HEK293 (cell line): ENCODE data around the gene SETD2.

Experiments used
- ELK4 ChIP-seq: IDR thresholded peaks from 2 replicates; pipeline ENCODE4 v1.6.1; 2011; ENCODE audit warnings: mild to moderate bottlenecking, low read depth, low read length, borderline replicate concordance
- GLIS1 ChIP-seq: fragments of 450-650 bp; formaldehyde crosslinking; IDR thresholded peaks from 2 replicates; pipeline ENCODE4 v1.5.1; 2016; ENCODE audit warnings: missing biosample characterization, missing genetic modification characterization
- IKZF3 ChIP-seq: fragments of 450-650 bp; IDR thresholded peaks from 2 replicates; pipeline ENCODE4 v1.5.0; 2018; ENCODE audit warnings: missing biosample characterization, mild to moderate bottlenecking, missing genetic modification characterization, moderate library complexity
- KLF7 ChIP-seq: fragments of 450-650 bp; formaldehyde crosslinking; IDR thresholded peaks from 2 replicates; pipeline ENCODE4 v1.5.1; 2016; ENCODE audit warnings: missing biosample characterization, missing genetic modification characterization, borderline replicate concordance
- OVOL3 ChIP-seq: fragments of 450-650 bp; formaldehyde crosslinking; IDR thresholded peaks from 2 replicates; pipeline ENCODE4 v1.5.1; 2016; ENCODE audit warnings: missing biosample characterization, missing genetic modification characterization
- SCRT2 ChIP-seq: fragments of 450-650 bp; formaldehyde crosslinking; IDR thresholded peaks from 2 replicates; pipeline ENCODE4 v1.5.1; 2016; ENCODE audit warnings: missing biosample characterization, missing genetic modification characterization
- SP3 ChIP-seq: fragments of 450-650 bp; formaldehyde crosslinking; IDR thresholded peaks from 2 replicates; pipeline ENCODE4 v1.5.1; 2016; ENCODE audit warnings: missing biosample characterization, missing genetic modification characterization
- SP7 ChIP-seq: fragments of 450-650 bp; formaldehyde crosslinking; IDR thresholded peaks from 2 replicates; pipeline ENCODE4 v1.5.1; 2016; ENCODE audit warnings: missing biosample characterization, missing genetic modification characterization
- YY1 ChIP-seq: fragments of 450-650 bp; formaldehyde crosslinking; IDR thresholded peaks from 2 replicates; pipeline ENCODE4 v1.5.1; 2018; ENCODE audit warnings: missing biosample characterization, missing genetic modification characterization
- YY2 ChIP-seq: fragments of 450-650 bp; formaldehyde crosslinking; IDR thresholded peaks from 2 replicates; pipeline ENCODE4 v1.5.1; 2016; ENCODE audit warnings: missing biosample characterization, missing genetic modification characterization
- ZBTB17 ChIP-seq: fragments of 450-650 bp; formaldehyde crosslinking; IDR thresholded peaks from 2 replicates; pipeline ENCODE4 v1.5.1; 2016; ENCODE audit warnings: missing biosample characterization, missing genetic modification characterization
- ZBTB21 ChIP-seq: fragments of 450-650 bp; formaldehyde crosslinking; IDR thresholded peaks from 2 replicates; pipeline ENCODE4 v1.5.1; 2017; ENCODE audit warnings: missing biosample characterization, missing genetic modification characterization
- ZEB2 ChIP-seq: fragments of 450-650 bp; formaldehyde crosslinking; IDR thresholded peaks from 2 replicates; pipeline ENCODE4 v1.5.1; 2016; ENCODE audit warnings: missing biosample characterization, missing genetic modification characterization
- ZFHX2 ChIP-seq: fragments of 450-650 bp; formaldehyde crosslinking; conservative IDR thresholded peaks from 2 replicates; pipeline ENCODE4 v1.5.1; 2016; ENCODE audit warnings: missing biosample characterization, missing genetic modification characterization
- ZFP69B ChIP-seq: fragments of 450-650 bp; formaldehyde crosslinking; IDR thresholded peaks from 2 replicates; pipeline ENCODE4 v1.5.1; 2016; ENCODE audit warnings: missing biosample characterization, missing genetic modification characterization
- ZNF114 ChIP-seq: fragments of 450-650 bp; formaldehyde crosslinking; IDR thresholded peaks from 2 replicates; pipeline ENCODE4 v1.5.0; 2017; ENCODE audit warnings: missing biosample characterization, missing genetic modification characterization
- ZNF175 ChIP-seq: fragments of 450-650 bp; formaldehyde crosslinking; IDR thresholded peaks from 2 replicates; pipeline ENCODE4 v1.5.1; 2016; ENCODE audit warnings: missing biosample characterization, missing genetic modification characterization
- ZNF211 ChIP-seq: fragments of 450-650 bp; formaldehyde crosslinking; IDR thresholded peaks from 2 replicates; pipeline ENCODE4 v1.5.1; 2016; ENCODE audit warnings: low read depth, missing biosample characterization, missing genetic modification characterization
- ZNF292 ChIP-seq: fragments of 450-650 bp; formaldehyde crosslinking; IDR thresholded peaks from 2 replicates; pipeline ENCODE4 v1.5.1; 2016; ENCODE audit warnings: low read depth, missing biosample characterization, missing genetic modification characterization, borderline replicate concordance
- ZNF324 ChIP-seq: fragments of 450-650 bp; formaldehyde crosslinking; IDR thresholded peaks from 2 replicates; pipeline ENCODE4 v1.5.1; 2016; ENCODE audit warnings: missing biosample characterization, missing genetic modification characterization
- ZNF366 ChIP-seq: fragments of 450-650 bp; formaldehyde crosslinking; conservative IDR thresholded peaks from 2 replicates; pipeline ENCODE4 v1.5.1; 2016; ENCODE audit warnings: missing biosample characterization, missing genetic modification characterization
- ZNF398 ChIP-seq: fragments of 450-650 bp; formaldehyde crosslinking; IDR thresholded peaks from 2 replicates; pipeline ENCODE4 v1.5.1; 2017; ENCODE audit warnings: missing biosample characterization, missing genetic modification characterization
- ZNF423 ChIP-seq: fragments of 450-650 bp; formaldehyde crosslinking; IDR thresholded peaks from 2 replicates; pipeline ENCODE4 v1.5.1; 2016; ENCODE audit warnings: missing biosample characterization, missing genetic modification characterization
- ZNF473 ChIP-seq: fragments of 450-650 bp; formaldehyde crosslinking; IDR thresholded peaks from 2 replicates; pipeline ENCODE4 v1.5.1; 2017; ENCODE audit warnings: missing biosample characterization, missing genetic modification characterization
- ZNF488 ChIP-seq: fragments of 450-650 bp; formaldehyde crosslinking; IDR thresholded peaks from 2 replicates; pipeline ENCODE4 v1.5.1; 2016; ENCODE audit warnings: missing biosample characterization, missing genetic modification characterization
- ZNF501 ChIP-seq: fragments of 450-650 bp; formaldehyde crosslinking; IDR thresholded peaks from 2 replicates; pipeline ENCODE4 v1.5.1; 2016; ENCODE audit warnings: missing biosample characterization, missing genetic modification characterization
- ZNF513 ChIP-seq: fragments of 450-650 bp; IDR thresholded peaks from 2 replicates; pipeline ENCODE4 v1.5.1; 2018; ENCODE audit warnings: missing biosample characterization, missing genetic modification characterization
- ZNF548 ChIP-seq: fragments of 450-650 bp; formaldehyde crosslinking; IDR thresholded peaks from 2 replicates; pipeline ENCODE4 v1.5.1; 2016; ENCODE audit warnings: missing biosample characterization, missing genetic modification characterization
- ZNF585B ChIP-seq: fragments of 450-650 bp; formaldehyde crosslinking; IDR thresholded peaks from 2 replicates; pipeline ENCODE4 v1.5.1; 2016; ENCODE audit warnings: missing biosample characterization, missing genetic modification characterization
- ZNF629 ChIP-seq: fragments of 450-650 bp; formaldehyde crosslinking; IDR thresholded peaks from 2 replicates; pipeline ENCODE4 v1.5.1; 2017; ENCODE audit warnings: missing biosample characterization, missing genetic modification characterization
- ZNF76 ChIP-seq: fragments of 450-650 bp; formaldehyde crosslinking; IDR thresholded peaks from 2 replicates; pipeline ENCODE4; 2016; ENCODE audit warnings: low read depth, missing biosample characterization, missing genetic modification characterization, borderline replicate concordance
- TF ChIP-seq, protein P1 (sequence below): fragments of 450-650 bp; formaldehyde crosslinking; IDR thresholded peaks from 2 replicates; pipeline ENCODE4 v1.5.1; 2016; ENCODE audit warnings: missing biosample characterization, missing genetic modification characterization
- TF ChIP-seq, protein P2 (sequence below): fragments of 450-650 bp; formaldehyde crosslinking; IDR thresholded peaks from 2 replicates; pipeline ENCODE4 v1.5.1; 2016; ENCODE audit warnings: missing biosample characterization, missing genetic modification characterization

Gene SETD2

DNA sequence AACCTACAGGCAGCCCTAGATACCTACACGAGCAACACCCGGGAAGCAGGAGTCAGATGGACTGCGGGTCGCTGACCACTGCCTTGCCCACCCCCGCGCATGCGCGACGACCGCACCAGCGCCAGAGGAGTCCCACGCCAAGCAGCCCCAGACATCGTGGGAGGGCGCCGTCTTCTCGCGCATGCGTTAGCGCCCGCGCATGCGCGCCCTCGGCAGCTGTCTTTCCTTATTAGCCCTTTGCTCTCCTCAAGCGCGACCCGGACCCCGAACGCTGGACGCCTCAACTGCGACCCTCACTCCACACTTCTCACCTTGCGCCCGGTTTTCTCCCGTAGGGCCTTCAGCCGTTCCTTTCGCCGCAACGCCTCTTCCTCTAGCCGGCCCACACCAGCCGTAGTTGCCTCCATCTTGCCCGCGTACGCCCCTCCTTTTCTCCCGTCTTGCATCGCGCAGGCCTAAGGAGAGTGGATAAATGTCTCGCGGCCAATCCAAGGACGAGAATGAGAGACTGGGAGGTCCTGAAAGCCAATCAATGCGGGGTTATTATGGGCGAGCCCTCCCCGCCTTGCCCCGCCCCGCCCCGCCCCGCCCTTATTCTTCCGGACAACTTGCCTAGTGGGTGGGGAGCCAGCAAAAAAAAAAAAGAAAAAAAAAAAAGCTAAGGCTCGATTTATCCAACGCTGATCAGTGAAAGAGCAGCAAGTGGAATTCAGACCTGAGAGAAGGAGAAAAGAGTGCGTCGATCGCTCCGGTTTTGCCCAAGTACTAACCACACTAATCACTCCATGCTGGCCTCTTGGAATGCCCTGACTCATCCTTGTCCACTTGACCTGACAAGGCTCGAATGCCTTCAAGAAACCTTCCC lies 187.4 kb downstream of the SETD2 start, which contains the start of gene CCDC12 (continued):
- TF ChIP-seq ZNF76 (peak; percentile 88), ZNF211 (tag by site-specific recombination) (no peak), ZNF585B (no peak), ZNF366 (tag by site-specific recombination) (no peak), ZNF501 (peak; percentile 77), ZNF398 (no peak; the same call in 1 of the 2 replicates), YY1 (tag by site-specific recombination) (peak; percentile 69; the same call in 1 of the 2 replicates), SP3 (peak; percentile 90), SP7 (tag by site-specific recombination) (peak; percentile 35; the same call in 1 of the 2 replicates), ZNF488 (tag by site-specific recombination) (no peak), ZNF629 (tag by site-specific recombination) (no peak), ZBTB21 (tag by site-specific recombination) (no peak), SCRT2 (peak; percentile 96), ZEB2 (peak; percentile 32; the same call in 1 of the 2 replicates), ZNF114 (no peak), GLIS1 (peak; percentile 95), ZFHX2 (peak; percentile 90), ZBTB17 (tag by site-specific recombination) (peak; percentile 97), ZNF324 (0 out of 2 replicates have a peak, but pooled peaks have one; percentile 66), ZNF548 (tag by site-specific recombination) (no peak), KLF7 (0 out of 2 replicates have a peak, but pooled peaks have one; percentile 39), ZNF292 (no peak), ZFP69B (tag by site-specific recombination) (no peak), ZNF513 (no peak), ZNF175 (tag by site-specific recombination) (no peak), ELK4 (no peak), YY2 (tag by site-specific recombination) (peak; percentile 98), ZNF423 (no peak), OVOL3 (tag by site-specific recombination) (no peak), ZNF473 (tag by site-specific recombination) (no peak), IKZF3 (no peak)
- TF ChIP-seq, protein P1, sequence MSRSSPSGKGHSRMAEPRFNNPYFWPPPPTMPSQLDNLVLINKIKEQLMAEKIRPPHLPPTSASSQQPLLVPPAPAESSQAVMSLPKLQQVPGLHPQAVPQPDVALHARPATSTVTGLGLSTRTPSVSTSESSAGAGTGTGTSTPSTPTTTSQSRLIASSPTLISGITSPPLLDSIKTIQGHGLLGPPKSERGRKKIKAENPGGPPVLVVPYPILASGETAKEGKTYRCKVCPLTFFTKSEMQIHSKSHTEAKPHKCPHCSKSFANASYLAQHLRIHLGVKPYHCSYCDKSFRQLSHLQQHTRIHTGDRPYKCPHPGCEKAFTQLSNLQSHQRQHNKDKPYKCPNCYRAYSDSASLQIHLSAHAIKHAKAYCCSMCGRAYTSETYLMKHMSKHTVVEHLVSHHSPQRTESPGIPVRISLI = peak; percentile 69; the same call in 1 of the 2 replicates
- TF ChIP-seq, protein P2, sequence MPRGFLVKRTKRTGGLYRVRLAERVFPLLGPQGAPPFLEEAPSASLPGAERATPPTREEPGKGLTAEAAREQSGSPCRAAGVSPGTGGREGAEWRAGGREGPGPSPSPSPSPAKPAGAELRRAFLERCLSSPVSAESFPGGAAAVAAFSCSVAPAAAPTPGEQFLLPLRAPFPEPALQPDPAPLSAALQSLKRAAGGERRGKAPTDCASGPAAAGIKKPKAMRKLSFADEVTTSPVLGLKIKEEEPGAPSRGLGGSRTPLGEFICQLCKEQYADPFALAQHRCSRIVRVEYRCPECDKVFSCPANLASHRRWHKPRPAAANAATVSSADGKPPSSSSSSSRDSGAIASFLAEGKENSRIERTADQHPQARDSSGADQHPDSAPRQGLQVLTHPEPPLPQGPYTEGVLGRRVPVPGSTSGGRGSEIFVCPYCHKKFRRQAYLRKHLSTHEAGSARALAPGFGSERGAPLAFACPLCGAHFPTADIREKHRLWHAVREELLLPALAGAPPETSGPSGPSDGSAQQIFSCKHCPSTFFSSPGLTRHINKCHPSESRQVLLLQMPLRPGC (tag by site-specific recombination) = 0 out of 2 replicates have a peak, but pooled peaks have one; percentile 33
